HepG2 (cell line): ENCODE measurements around the gene GALNT18. TPM values are rescaled to one million over a fixed set of nuclear protein-coding genes. Genes with fewer than 3 reads are reported as not detected.

Experiments used
- ATAC-seq: fragments of 200-7000 bp; cut with Tn5 transposase; 3 replicates; pipeline ENCODE4 v1.9.1; 2020; ENCODE audit warnings: mild to moderate bottlenecking, moderate library complexity
- BruUV-seq: library from RNA; stranded (reverse); fragments of 400-500 nt; replicated peaks from 2 replicates; lab custom pipeline; 2021; lab: Mats Ljungman, UMichigan
- CTCF ChIA-PET: fragments of 300-600 bp; formaldehyde crosslinking; extraction: SDS; loops from one replicate; lab custom pipeline; 2021; ENCODE audit warnings: low total read pairs, inconsistent platforms, low intra/inter-chr PET ratio; lab: Yijun Ruan, JAX
- POLR2A ChIA-PET: fragments of 350-600 bp; sonication (Branson Sonifier 250); formaldehyde crosslinking; loops from one replicate; lab custom pipeline; 2020; ENCODE audit warnings: antibody characterized with exemption, inconsistent platforms; lab: Yijun Ruan, JAX
- DNase-seq: peaks from one replicate; pipeline ENCODE4 v3.0.0-alpha.2; 2015; ENCODE audit warnings: low spot score
- FAIRE-seq: peaks from 3 replicates; lab custom pipeline; 2011; peaks lifted over from hg19 to GRCh38; lab: Jason Lieb, UNC
- H2AFZ ChIP-seq: one replicate; pipeline ENCODE4 v1.6.1; 2011; ENCODE audit warnings: low read length, inconsistent platforms
- H3K27ac ChIP-seq: fragments of 300-600 bp; 3 replicates; pipeline ENCODE4 v1.8.0; 2011; ENCODE audit warnings: mixed run types, mild to moderate bottlenecking, mixed read lengths, low read length, inconsistent platforms; ENCODE audit not compliant: insufficient read depth; ENCODE audit errors: extremely low read length
- H3K27me3 ChIP-seq, 2 experiments: fragments of 200-600 bp in 1 of 2; 2 replicates in 1 of 2; 3 replicates in 1 of 2; pipeline versions ENCODE4 v1.6.0 to v1.8.0; 2011; ENCODE audit warnings: low read length in 2 of 2, mild to moderate bottlenecking in 2 of 2, moderate library complexity in 2 of 2, inconsistent platforms in 1 of 2; ENCODE audit not compliant: insufficient read depth in 2 of 2, control insufficient read depth in 1 of 2
- H3K36me3 ChIP-seq, 2 experiments: fragments of 200-600 bp in 1 of 2; replicated peaks in 1 of 2; 2 replicates in 1 of 2; 3 replicates in 1 of 2; pipeline versions ENCODE4 v1.5.1 to v1.8.0; 2011; ENCODE audit warnings: low read length in 2 of 2, inconsistent platforms in 1 of 2; ENCODE audit not compliant: insufficient read depth in 2 of 2, control insufficient read depth in 1 of 2
- H3K4me1 ChIP-seq: 2 replicates; pipeline ENCODE4 v1.5.1; 2012; ENCODE audit warnings: low read length, inconsistent platforms; ENCODE audit not compliant: insufficient read depth
- H3K4me2 ChIP-seq: 2 replicates; pipeline ENCODE4 v1.6.0; 2011; ENCODE audit warnings: low read depth, low read length, inconsistent platforms
- H3K4me3 ChIP-seq, 3 experiments: fragments of 200-600 bp in 1 of 3; sonication (generic), shearing (Covaris generic) in 1 of 3; replicated peaks in 1 of 3; 2 replicates each; pipeline ENCODE4 v1.5.1; 2011 to 2016; ENCODE audit warnings: low read length in 3 of 3, inconsistent platforms in 2 of 3, low read depth in 2 of 3, mild to moderate bottlenecking in 2 of 3, control low read depth in 1 of 3, mixed read lengths in 1 of 3; ENCODE audit not compliant: insufficient read depth in 1 of 3
- H3K79me2 ChIP-seq: one replicate; pipeline ENCODE4 v1.6.1; 2011; ENCODE audit warnings: low read length, inconsistent platforms; ENCODE audit not compliant: insufficient read depth
- H3K9ac ChIP-seq: 2 replicates; pipeline ENCODE4 v1.6.0; 2011; ENCODE audit warnings: mild to moderate bottlenecking, low read depth, low read length, inconsistent platforms; ENCODE audit not compliant: insufficient read depth
- H3K9me3 ChIP-seq: 2 replicates; pipeline ENCODE4 v1.5.1; 2012; ENCODE audit warnings: mild to moderate bottlenecking, low read length
- H4K20me1 ChIP-seq: 2 replicates; pipeline ENCODE4 v1.6.0; 2011; ENCODE audit warnings: inconsistent platforms, mild to moderate bottlenecking, low read length, moderate library complexity; ENCODE audit not compliant: insufficient read depth
- ATF5 ChIP-seq: sonication (generic); formaldehyde crosslinking; IDR thresholded peaks from 2 replicates; pipeline ENCODE4 v1.4.0; 2020; ENCODE audit warnings: mild to moderate bottlenecking, low read depth, missing genetic modification reagents
- NFYC ChIP-seq: IDR thresholded peaks from 2 replicates; pipeline ENCODE4 v1.6.1; 2016; ENCODE audit warnings: missing genetic modification reagents, missing compliant biosample characterization
- NR3C1 ChIP-seq: sonication (generic); formaldehyde crosslinking; IDR thresholded peaks from 2 replicates; pipeline ENCODE4 v1.4.0; 2020; ENCODE audit warnings: missing genetic modification reagents
- ZNF501 ChIP-seq: sonication (generic); formaldehyde crosslinking; IDR thresholded peaks from 2 replicates; pipeline ENCODE4 v1.5.1; 2020; ENCODE audit warnings: mild to moderate bottlenecking, moderate library complexity, missing genetic modification reagents
- ZNF563 ChIP-seq: sonication (generic); formaldehyde crosslinking; IDR thresholded peaks from 2 replicates; pipeline ENCODE4 v1.8.0; 2022; ENCODE audit warnings: mild to moderate bottlenecking, moderate library complexity, missing genetic modification reagents
- ZNF570 ChIP-seq: sonication (generic); formaldehyde crosslinking; IDR thresholded peaks from 2 replicates; pipeline ENCODE4 v1.4.0; 2020; ENCODE audit warnings: mild to moderate bottlenecking, missing genetic modification reagents, borderline replicate concordance
- ZSCAN20 ChIP-seq: sonication (generic); formaldehyde crosslinking; IDR thresholded peaks from 2 replicates; pipeline ENCODE4 v1.4.0; 2020; ENCODE audit warnings: missing genetic modification reagents, mild to moderate bottlenecking, borderline replicate concordance
- WGBS: methylation state at CpG from one replicate; pipeline ENCODE4 v1.1.6; 2017; ENCODE audit warnings: low lambda C conversion rate; 5-methylcytosine and 5-hydroxymethylcytosine counted together
- in situ Hi-C: cut with HindIII; loops from 2 replicates; pipeline ENCODE4 v1.10.0; 2017; ENCODE audit warnings: low pct_unique_long_range_greater_than_20kb; ENCODE audit not compliant: extremely low pct_ligation_motif_present
- intact Hi-C: fragments of 100-400 bp; cut with micrococcal nuclease; formaldehyde crosslinking; loops from one replicate; pipeline ENCODE4 v1.10.0; 2022; ENCODE audit not compliant: unreplicated experiment
- polyA plus RNA-seq, 8 experiments: library from polyadenylated mRNA; depleted of rRNA in 3 of 8; stranded (reverse) in 7 of 8; unstranded in 1 of 8; fragments of >200 nt; fragmentation: Illumina TruSeq in 4 of 8; extraction: Trizol in 4 of 8; gene quantifications; 2 replicates each; pipeline versions ENCODE4 v1.2.1 to v1.2.3, GENCODE V29; 2011 to 2016; ENCODE audit warnings: low read depth in 4 of 8, missing spikeins in 1 of 8, mixed read lengths in 1 of 8; ENCODE audit not compliant: insufficient read depth in 1 of 8
- total RNA-seq, 5 experiments: library from RNA; depleted of rRNA; stranded (reverse); fragments of >200 nt; fragmentation: Illumina TruSeq; extraction: Trizol; gene quantifications; 2 replicates each; pipeline ENCODE4 v1.2.3, GENCODE V29; 2016; ENCODE audit warnings: low read depth in 1 of 5

GALNT18 gene
- total and polyA plus RNA-seq, 2 of the 13 experiments (the other 11 are each of a cell fraction or from before 2014, with no cell fraction given): 0.11 TPM; not detected in 1

DNA sequence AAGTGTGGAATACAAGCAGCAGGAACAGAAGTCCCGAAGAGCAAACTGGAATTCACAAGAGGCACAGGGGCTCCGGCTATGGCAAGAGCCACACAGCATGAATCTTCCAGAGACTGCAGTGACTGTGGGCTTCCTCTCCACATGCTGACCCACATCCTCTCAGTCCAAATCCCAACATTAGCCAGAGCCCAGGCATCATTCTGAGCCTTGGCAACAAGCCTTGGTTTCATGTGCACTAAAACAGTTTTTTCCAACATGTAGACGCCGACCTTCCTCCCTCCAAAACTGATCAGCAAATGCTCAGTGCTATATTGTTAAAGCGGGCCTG is 177.0 kb downstream of the GALNT18 start:
- H3K79me2 ChIP-seq: no peaks in the 10 kb centered on the region
- H3K27me3 ChIP-seq: peaks cover 0 to 6% of the 10 kb centered on the region in 2 experiments; a peak in 1 of 5 replicates
- no peak overlapping the region for H3K9ac ChIP-seq
- H3K27ac ChIP-seq: no peak overlapping the region
- FAIRE-seq (no peak), DNase-seq (no peak), ATAC-seq (no peak)
- no TSS peak for BruUV-seq
- no peaks in the 10 kb centered on the region for H3K36me3 ChIP-seq
- in situ Hi-C loops: no loop called here
- H3K4me2 ChIP-seq: no peak overlapping the region
- no peak overlapping the region for H3K4me3 ChIP-seq
- H3K4me1 ChIP-seq: peaks cover 11% of the 10 kb centered on the region; the same call in 1 of the 2 replicates
- intact Hi-C loops: no loop called here
- TF ChIP-seq ZNF501 (CRISPR knock-in tag) (no peak), ATF5 (CRISPR knock-in tag) (no peak), NR3C1 (no peak)
- WGBS: 43% methylated on average over 5 of the region's 5 CpGs
- no peak overlapping the region for H2AFZ ChIP-seq
- ChIA-PET POLR2A (no interaction called here), CTCF (no interaction called here)
- no peaks in the 10 kb centered on the region for H3K9me3 ChIP-seq
- H4K20me1 ChIP-seq: no peaks in the 10 kb centered on the region

DNA sequence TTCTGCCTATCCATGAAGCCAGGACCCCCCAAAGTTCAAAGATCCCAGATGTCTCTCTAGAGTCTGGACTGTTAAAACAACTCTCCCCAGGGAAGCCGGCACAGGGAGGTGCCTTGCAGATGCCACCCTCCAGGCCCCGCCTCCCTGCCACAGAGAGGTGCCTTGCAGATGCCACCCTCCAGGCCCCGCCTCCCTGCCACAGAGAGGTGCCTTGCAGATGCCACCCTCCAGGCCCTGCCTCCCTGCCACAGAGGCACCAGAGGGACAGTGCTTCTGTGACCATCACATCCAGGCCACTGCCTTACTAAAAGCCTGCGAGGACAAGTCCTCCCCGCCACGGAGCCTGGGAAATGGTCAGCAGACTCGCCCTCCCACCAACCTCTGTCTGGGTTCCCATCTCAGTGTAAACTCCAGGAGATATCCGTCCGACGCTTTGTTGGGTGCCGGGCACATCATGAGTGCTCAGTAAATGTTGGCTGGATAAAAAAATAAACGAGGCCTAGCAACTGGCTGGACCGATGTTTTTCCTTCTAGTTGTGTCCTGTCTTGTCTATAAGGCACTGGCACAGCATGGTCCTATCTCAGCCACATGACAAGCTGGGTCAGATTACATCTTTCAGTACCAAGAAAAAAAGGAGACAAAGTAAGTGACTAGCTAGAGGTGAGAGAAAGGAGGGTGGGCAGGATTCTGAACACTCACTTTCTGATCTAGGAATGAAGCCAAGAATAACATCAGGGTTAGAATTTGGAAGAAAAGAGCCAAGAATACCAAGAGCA is 177.6 kb downstream of the GALNT18 start:
- no TSS peak for BruUV-seq
- H2AFZ ChIP-seq: no peak overlapping the region
- no peaks in the 10 kb centered on the region for H3K36me3 ChIP-seq
- H3K27me3 ChIP-seq: peaks cover 0 to 6% of the 10 kb centered on the region in 2 experiments; a peak in 1 of 5 replicates
- no peak for ATAC-seq
- H3K79me2 ChIP-seq: no peaks in the 10 kb centered on the region
- intact Hi-C loops: no loop called here
- H3K27ac ChIP-seq: no peak overlapping the region
- TF ChIP-seq NFYC (CRISPR knock-in tag) (no peak), ZNF563 (CRISPR knock-in tag) (no peak), ZNF570 (CRISPR knock-in tag) (no peak), ZSCAN20 (CRISPR knock-in tag) (no peak)
- TF ChIP-seq, all 625 proteins: peak for 0
- 57% methylated on average over 8 of the region's 13 CpGs for WGBS
- H3K4me3 ChIP-seq: no peak overlapping the region
- no peak overlapping the region for H3K4me2 ChIP-seq
- FAIRE-seq: no peak
- H3K9me3 ChIP-seq: no peaks in the 10 kb centered on the region
- ChIA-PET POLR2A (no interaction called here), CTCF (no interaction called here)
- in situ Hi-C loops: no loop called here
- H4K20me1 ChIP-seq: no peaks in the 10 kb centered on the region
- no peak for DNase-seq
- no peak overlapping the region for H3K9ac ChIP-seq
- peaks cover 9% of the 10 kb centered on the region; the same call in 1 of the 2 replicates for H3K4me1 ChIP-seq
